ENCODE results near the gene KCNH6.

The KCNH6 gene

DNA sequence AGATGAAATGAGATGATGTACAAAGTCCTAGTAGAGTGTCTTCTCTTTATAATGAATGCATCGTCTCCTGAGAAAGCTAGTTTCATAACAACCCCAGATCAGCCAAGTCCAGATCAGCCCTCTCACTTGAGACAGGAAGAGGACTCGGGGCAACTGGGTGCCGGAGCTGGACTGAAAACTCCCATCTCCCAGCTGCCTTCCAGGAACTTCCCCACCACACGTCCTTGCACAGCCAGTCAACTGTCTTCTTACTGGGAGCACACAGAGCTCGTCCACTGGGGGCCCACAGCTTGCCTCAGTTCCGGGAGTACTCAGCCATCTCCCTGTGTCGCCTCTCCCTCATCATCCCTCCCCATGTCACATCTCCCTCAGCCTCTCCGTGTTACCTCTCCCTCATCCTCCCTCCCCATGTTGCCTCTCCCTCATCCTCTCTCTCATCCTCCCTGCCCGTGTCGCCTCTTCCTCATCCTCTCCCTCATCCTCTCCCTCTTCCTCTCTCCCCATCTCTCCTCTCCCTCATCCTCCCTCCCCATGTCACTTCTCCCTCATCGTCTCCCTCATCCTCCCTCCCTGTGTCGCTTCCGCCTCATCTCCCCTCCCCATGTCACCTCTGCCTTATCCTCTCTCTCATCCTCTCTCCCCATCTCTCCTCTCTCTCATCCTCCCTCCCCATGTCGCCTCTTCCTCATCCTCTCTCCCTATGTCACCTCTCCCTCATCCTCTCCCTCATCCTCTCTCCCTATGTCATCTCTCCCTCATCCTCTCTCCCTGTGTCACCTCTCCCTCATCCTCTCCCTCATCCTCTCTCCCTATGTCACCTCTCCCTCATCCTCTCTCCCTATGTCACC, 22.4 kb upstream of the KCNH6 start:
- DNase-seq (ENCODE audit: low read depth in 1 of 2, low spot score in 1 of 2): no peak
- Histone ChIP-seq H3K4me3 (replicated peaks; ENCODE audit: insufficient read depth, low read length) (no peak overlapping the region), H3K27ac (replicated peaks) (no peak overlapping the region), H3K27me3 (ENCODE audit: insufficient read depth, poor library complexity, severe bottlenecking) (no peaks in the 10 kb centered on the region)
- no peak for TF ChIP-seq POLR2AphosphoS5 (IDR thresholded peaks at IDR 0.05; ENCODE audit: low read depth)
- TF ChIP-seq, protein P1, sequence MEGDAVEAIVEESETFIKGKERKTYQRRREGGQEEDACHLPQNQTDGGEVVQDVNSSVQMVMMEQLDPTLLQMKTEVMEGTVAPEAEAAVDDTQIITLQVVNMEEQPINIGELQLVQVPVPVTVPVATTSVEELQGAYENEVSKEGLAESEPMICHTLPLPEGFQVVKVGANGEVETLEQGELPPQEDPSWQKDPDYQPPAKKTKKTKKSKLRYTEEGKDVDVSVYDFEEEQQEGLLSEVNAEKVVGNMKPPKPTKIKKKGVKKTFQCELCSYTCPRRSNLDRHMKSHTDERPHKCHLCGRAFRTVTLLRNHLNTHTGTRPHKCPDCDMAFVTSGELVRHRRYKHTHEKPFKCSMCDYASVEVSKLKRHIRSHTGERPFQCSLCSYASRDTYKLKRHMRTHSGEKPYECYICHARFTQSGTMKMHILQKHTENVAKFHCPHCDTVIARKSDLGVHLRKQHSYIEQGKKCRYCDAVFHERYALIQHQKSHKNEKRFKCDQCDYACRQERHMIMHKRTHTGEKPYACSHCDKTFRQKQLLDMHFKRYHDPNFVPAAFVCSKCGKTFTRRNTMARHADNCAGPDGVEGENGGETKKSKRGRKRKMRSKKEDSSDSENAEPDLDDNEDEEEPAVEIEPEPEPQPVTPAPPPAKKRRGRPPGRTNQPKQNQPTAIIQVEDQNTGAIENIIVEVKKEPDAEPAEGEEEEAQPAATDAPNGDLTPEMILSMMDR (IDR thresholded peaks at IDR 0.05; ENCODE audit: insufficient read depth, low read length): no peak
- no peak for TF ChIP-seq GABPA (IDR thresholded peaks at IDR 0.05; ENCODE audit: low read depth)
- TF ChIP-seq, protein P2, sequence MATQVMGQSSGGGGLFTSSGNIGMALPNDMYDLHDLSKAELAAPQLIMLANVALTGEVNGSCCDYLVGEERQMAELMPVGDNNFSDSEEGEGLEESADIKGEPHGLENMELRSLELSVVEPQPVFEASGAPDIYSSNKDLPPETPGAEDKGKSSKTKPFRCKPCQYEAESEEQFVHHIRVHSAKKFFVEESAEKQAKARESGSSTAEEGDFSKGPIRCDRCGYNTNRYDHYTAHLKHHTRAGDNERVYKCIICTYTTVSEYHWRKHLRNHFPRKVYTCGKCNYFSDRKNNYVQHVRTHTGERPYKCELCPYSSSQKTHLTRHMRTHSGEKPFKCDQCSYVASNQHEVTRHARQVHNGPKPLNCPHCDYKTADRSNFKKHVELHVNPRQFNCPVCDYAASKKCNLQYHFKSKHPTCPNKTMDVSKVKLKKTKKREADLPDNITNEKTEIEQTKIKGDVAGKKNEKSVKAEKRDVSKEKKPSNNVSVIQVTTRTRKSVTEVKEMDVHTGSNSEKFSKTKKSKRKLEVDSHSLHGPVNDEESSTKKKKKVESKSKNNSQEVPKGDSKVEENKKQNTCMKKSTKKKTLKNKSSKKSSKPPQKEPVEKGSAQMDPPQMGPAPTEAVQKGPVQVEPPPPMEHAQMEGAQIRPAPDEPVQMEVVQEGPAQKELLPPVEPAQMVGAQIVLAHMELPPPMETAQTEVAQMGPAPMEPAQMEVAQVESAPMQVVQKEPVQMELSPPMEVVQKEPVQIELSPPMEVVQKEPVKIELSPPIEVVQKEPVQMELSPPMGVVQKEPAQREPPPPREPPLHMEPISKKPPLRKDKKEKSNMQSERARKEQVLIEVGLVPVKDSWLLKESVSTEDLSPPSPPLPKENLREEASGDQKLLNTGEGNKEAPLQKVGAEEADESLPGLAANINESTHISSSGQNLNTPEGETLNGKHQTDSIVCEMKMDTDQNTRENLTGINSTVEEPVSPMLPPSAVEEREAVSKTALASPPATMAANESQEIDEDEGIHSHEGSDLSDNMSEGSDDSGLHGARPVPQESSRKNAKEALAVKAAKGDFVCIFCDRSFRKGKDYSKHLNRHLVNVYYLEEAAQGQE (IDR thresholded peaks at IDR 0.05; ENCODE audit: insufficient replicate concordance, low read depth): no peak
- no peak for TF ChIP-seq SPI1 (IDR thresholded peaks at IDR 0.05; ENCODE audit: borderline replicate concordance, low read depth)

- H3K27me3 ChIP-seq (ENCODE audit: insufficient read depth, poor library complexity, severe bottlenecking): no peaks in the 10 kb centered on the region
- DNase-seq (ENCODE audit: low read depth in 1 of 2, low spot score in 1 of 2): no peak
- H3K27ac ChIP-seq (replicated peaks): no peak overlapping the region
- TF ChIP-seq, protein P1 (IDR thresholded peaks at IDR 0.05; ENCODE audit: insufficient read depth, low read length): no peak
- TF ChIP-seq GABPA (IDR thresholded peaks at IDR 0.05; ENCODE audit: low read depth) (no peak), SPI1 (IDR thresholded peaks at IDR 0.05; ENCODE audit: borderline replicate concordance, low read depth) (no peak), POLR2AphosphoS5 (IDR thresholded peaks at IDR 0.05; ENCODE audit: low read depth) (no peak)
- TF ChIP-seq, protein P2 (IDR thresholded peaks at IDR 0.05; ENCODE audit: insufficient replicate concordance, low read depth): no peak
- no peak overlapping the region for H3K4me3 ChIP-seq (replicated peaks; ENCODE audit: insufficient read depth, low read length)
Measured at GRCh38 chr17:63503341-63503705, 19.8 kb upstream of the KCNH6 start.

- Histone ChIP-seq H3K4me3 (replicated peaks; ENCODE audit: insufficient read depth, low read length) (no peak overlapping the region), H3K27ac (replicated peaks) (no peak overlapping the region), H3K27me3 (ENCODE audit: insufficient read depth, poor library complexity, severe bottlenecking) (no peaks in the 10 kb centered on the region)
- TF ChIP-seq SPI1 (IDR thresholded peaks at IDR 0.05; ENCODE audit: borderline replicate concordance, low read depth): no peak
- no peak for DNase-seq (ENCODE audit: low read depth in 1 of 2, low spot score in 1 of 2)
Measured at GRCh38 chr17:63504261-63504660, 18.9 kb upstream of the KCNH6 start.

GRCh38 chr17:63505341-63505740, 17.8 kb upstream of the KCNH6 start:
- DNase-seq (ENCODE audit: low read depth in 1 of 2, low spot score in 1 of 2): no peak
- TF ChIP-seq, protein P2 (IDR thresholded peaks at IDR 0.05; ENCODE audit: insufficient replicate concordance, low read depth): no peak
- TF ChIP-seq, protein P1 (IDR thresholded peaks at IDR 0.05; ENCODE audit: insufficient read depth, low read length): no peak
- TF ChIP-seq GABPA (IDR thresholded peaks at IDR 0.05; ENCODE audit: low read depth) (no peak), SPI1 (IDR thresholded peaks at IDR 0.05; ENCODE audit: borderline replicate concordance, low read depth) (no peak), POLR2AphosphoS5 (IDR thresholded peaks at IDR 0.05; ENCODE audit: low read depth) (no peak)
- H3K4me3 ChIP-seq (replicated peaks; ENCODE audit: insufficient read depth, low read length): no peak overlapping the region
- no peaks in the 10 kb centered on the region for H3K27me3 ChIP-seq (ENCODE audit: insufficient read depth, poor library complexity, severe bottlenecking)
- no peak overlapping the region for H3K27ac ChIP-seq (replicated peaks)

Data from HL-60 (cell line).